GM12878 (cell line): ENCODE data around the gene PRCD. TPM values are rescaled to one million over a fixed set of nuclear protein-coding genes. Genes with fewer than 3 reads are reported as not detected.

ENCODE experiments used
- ATAC-seq: fragments of 200-7000 bp; cut with Tn5 transposase; 3 replicates; pipeline ENCODE4 v1.9.1; 2020; ENCODE audit warnings: mild to moderate bottlenecking, moderate library complexity
- BruUV-seq: library from RNA; stranded (reverse); fragments of 400-500 nt; replicated peaks from 2 replicates; lab custom pipeline; 2021; lab: Mats Ljungman, UMichigan
- CTCF ChIA-PET: fragments of 300-600 bp; sonication (Branson Sonifier 250); formaldehyde crosslinking; extraction: SDS; loops from one replicate; lab custom pipeline; 2021; ENCODE audit warnings: inconsistent platforms; lab: Yijun Ruan, JAX
- POLR2A ChIA-PET: fragments of 350-600 bp; formaldehyde crosslinking; extraction: SDS; loops from one replicate; lab custom pipeline; 2021; ENCODE audit warnings: inconsistent platforms; lab: Charles Lee
- RAD21 ChIA-PET: fragments of 300-600 bp; sonication (Branson Sonifier 250); formaldehyde crosslinking; loops from one replicate; lab custom pipeline; 2023; ENCODE audit warnings: antibody characterized with exemption; ENCODE audit not compliant: unreplicated experiment; lab: Charles Lee
- SMC1A ChIA-PET: fragments of 300-600 bp; sonication (Branson Sonifier 250); formaldehyde crosslinking; loops from one replicate; lab custom pipeline; 2023; ENCODE audit not compliant: unreplicated experiment, uncharacterized antibody; lab: Charles Lee
- DNase-seq: peaks from one replicate; pipeline ENCODE4 v3.0.0-alpha.2; 2011; ENCODE audit warnings: low read depth, low spot score
- FAIRE-seq: peaks from 3 replicates; lab custom pipeline; 2011; peaks lifted over from hg19 to GRCh38; lab: Jason Lieb, UNC
- H2AFZ ChIP-seq: 2 replicates; pipeline ENCODE4 v1.6.0; 2011; ENCODE audit warnings: low read depth, low read length, control low read depth; ENCODE audit not compliant: control insufficient read depth
- H3K27ac ChIP-seq: 2 replicates; pipeline ENCODE4 v1.5.1; 2011; ENCODE audit warnings: control low read depth; ENCODE audit not compliant: control insufficient read depth, insufficient read depth
- H3K27me3 ChIP-seq, 2 experiments: replicated peaks in 1 of 2; 2 replicates each; pipeline versions ENCODE4 v1.6.0 to v1.6.1; 2011; ENCODE audit warnings: low read length in 1 of 2; ENCODE audit not compliant: control insufficient read depth in 2 of 2, insufficient read depth in 2 of 2
- H3K36me3 ChIP-seq, 2 experiments: 2 replicates each; pipeline ENCODE4 v1.5.1; 2011; ENCODE audit warnings: low read length in 1 of 2; ENCODE audit not compliant: control insufficient read depth in 2 of 2, insufficient read depth in 2 of 2
- H3K4me1 ChIP-seq: 2 replicates; pipeline ENCODE4 v1.6.1; 2011; ENCODE audit warnings: mild to moderate bottlenecking, low read length, moderate library complexity, mixed read lengths; ENCODE audit not compliant: control insufficient read depth, insufficient read depth
- H3K4me2 ChIP-seq: 2 replicates; pipeline ENCODE4 v1.6.0; 2011; ENCODE audit warnings: control low read depth; ENCODE audit not compliant: control insufficient read depth, insufficient read depth
- H3K4me3 ChIP-seq: fragments of 200-600 bp; sonication (generic); 2 replicates; pipeline ENCODE4 v1.5.1; 2016
- H3K79me2 ChIP-seq: 2 replicates; pipeline ENCODE4 v1.6.0; 2011; ENCODE audit warnings: low read length; ENCODE audit not compliant: control insufficient read depth, insufficient read depth
- H3K9ac ChIP-seq: 2 replicates; pipeline ENCODE4 v1.8.0; 2011; ENCODE audit warnings: low read length, control low read depth, mixed read lengths; ENCODE audit not compliant: control insufficient read depth, insufficient read depth
- H3K9me3 ChIP-seq: replicated peaks from 3 replicates; pipeline ENCODE4 v1.5.1; 2011; ENCODE audit warnings: mild to moderate bottlenecking, low read length; ENCODE audit not compliant: control insufficient read depth, insufficient read depth
- H4K20me1 ChIP-seq: 2 replicates; pipeline ENCODE4 v1.6.0; 2011; ENCODE audit not compliant: control insufficient read depth, insufficient read depth
- CEBPZ ChIP-seq: fragments of 150-350 bp; IDR thresholded peaks from 2 replicates; pipeline ENCODE4 v1.6.1; 2016; ENCODE audit warnings: low read depth, low read length
- CREB1 ChIP-seq: IDR thresholded peaks from 2 replicates; pipeline ENCODE4 v1.6.1; 2012; ENCODE audit warnings: low read depth, mild to moderate bottlenecking, inconsistent platforms
- CREM ChIP-seq: IDR thresholded peaks from 2 replicates; pipeline ENCODE4 v1.6.1; 2014; ENCODE audit warnings: antibody characterized with exemption, low read depth
- EZH2 ChIP-seq: IDR thresholded peaks from 2 replicates; pipeline ENCODE4 v1.6.1; 2012; ENCODE audit warnings: low read depth, mild to moderate bottlenecking, control low read depth, inconsistent platforms, low read length, borderline replicate concordance; ENCODE audit not compliant: control insufficient read depth
- HDGF ChIP-seq: fragments of 450-650 bp; IDR thresholded peaks from 2 replicates; pipeline ENCODE4 v1.6.1; 2016; ENCODE audit warnings: antibody characterized with exemption
- JUNB ChIP-seq: IDR thresholded peaks from 2 replicates; pipeline ENCODE4 v1.6.1; 2016; ENCODE audit warnings: antibody characterized with exemption, mild to moderate bottlenecking
- JUND ChIP-seq: IDR thresholded peaks from 2 replicates; pipeline ENCODE4 v1.6.1; 2012; ENCODE audit warnings: low read depth, mild to moderate bottlenecking, low read length, improper control_type of control experiment, moderate library complexity
- MAX ChIP-seq: IDR thresholded peaks from 2 replicates; pipeline ENCODE4 v1.6.1; 2012; ENCODE audit warnings: low read depth, low read length, improper control_type of control experiment
- MLLT1 ChIP-seq: fragments of 450-650 bp; IDR thresholded peaks from 2 replicates; pipeline ENCODE4 v1.6.1; 2016; ENCODE audit warnings: mild to moderate bottlenecking
- NFXL1 ChIP-seq: fragments of 450-650 bp; IDR thresholded peaks from 2 replicates; pipeline ENCODE4 v1.6.1; 2017; ENCODE audit warnings: antibody characterized with exemption, mild to moderate bottlenecking, borderline replicate concordance
- NR2F1 ChIP-seq: fragments of 450-650 bp; conservative IDR thresholded peaks from 2 replicates; pipeline ENCODE4 v1.6.1; 2017; ENCODE audit warnings: mild to moderate bottlenecking
- PAX5 ChIP-seq: IDR thresholded peaks from 2 replicates; pipeline ENCODE4 v1.6.1; 2011; ENCODE audit warnings: low read depth, low read length, borderline replicate concordance
- PKNOX1 ChIP-seq: fragments of 450-650 bp; IDR thresholded peaks from 2 replicates; pipeline ENCODE4 v1.6.1; 2016; ENCODE audit warnings: mild to moderate bottlenecking
- RUNX3 ChIP-seq: IDR thresholded peaks from 2 replicates; pipeline ENCODE4 v1.6.1; 2012; ENCODE audit warnings: low read length, inconsistent platforms
- TAF1 ChIP-seq: IDR thresholded peaks from 2 replicates; pipeline ENCODE4 v1.6.1; 2011; ENCODE audit warnings: mild to moderate bottlenecking, low read depth, low read length, borderline replicate concordance
- YY1 ChIP-seq: IDR thresholded peaks from 2 replicates; pipeline ENCODE4 v1.6.1; 2011; ENCODE audit warnings: low read depth, mild to moderate bottlenecking, low read length
- ZBED1 ChIP-seq: IDR thresholded peaks from 2 replicates; pipeline ENCODE4 v1.6.1; 2016; ENCODE audit warnings: borderline replicate concordance
- WGBS: methylation state at CpG from one replicate; pipeline ENCODE4 v1.1.6; 2016; ENCODE audit warnings: low lambda C conversion rate; ENCODE audit not compliant: insufficient replicate concordance, insufficient coverage; ENCODE audit errors: missing lambda C conversion rate; 5-methylcytosine and 5-hydroxymethylcytosine counted together
- in situ Hi-C: fragments of 300-500 bp; cut with MboI; formaldehyde crosslinking; loops from 9 replicates; pipeline ENCODE4 v1.14.3; 2018; ENCODE audit warnings: mixed read lengths
- intact Hi-C: fragments of 100-400 bp; cut with micrococcal nuclease; formaldehyde crosslinking; loops from one replicate; pipeline ENCODE4 v1.14.2; 2022; ENCODE audit not compliant: unreplicated experiment
- polyA plus RNA-seq, 11 experiments: library from polyadenylated mRNA; depleted of rRNA in 4 of 11; unstranded in 6 of 11; stranded (reverse) in 5 of 11; fragments of >200 nt; fragmentation: Nextera tagmentation in 4 of 11; fragmentation: Illumina TruSeq in 1 of 11; extraction: Ambion mirVana in 4 of 11; extraction: Trizol in 1 of 11; gene quantifications; 1 replicate in 1 of 11; 2 replicates in 10 of 11; pipeline versions ENCODE4 v1.2.1 to v1.2.3, GENCODE V29; 2011 to 2016; ENCODE audit warnings: inconsistent platforms in 2 of 11, missing spikeins in 2 of 11, low read depth in 1 of 11
- total RNA-seq, 4 experiments: library from RNA; depleted of rRNA in 3 of 4; stranded (reverse); fragments of >200 nt in 3 of 4; fragmentation: Illumina TruSeq in 1 of 4; extraction: Trizol in 1 of 4; gene quantifications; 2 replicates each; pipeline versions ENCODE4 v1.2.1 to v1.2.3, GENCODE V29; 2013 to 2021

PRCD gene
- total and polyA plus RNA-seq, 10 of the 15 experiments (the other 5 are each of a cell fraction or from before 2014, with no cell fraction given), result 0.18 to 0.95 (median 0.34) TPM; not detected in 4

- H3K36me3 ChIP-seq, result peaks cover 7 to 19% of the 10 kb centered on the region in 2 experiments
- H2AFZ ChIP-seq, result no peak overlapping the region
- in situ Hi-C loops, result no loop called here
- 65% methylated on average over 10 of the region's 10 CpGs for WGBS
- H3K4me3 ChIP-seq, result peak overlapping the region; percentile 74
- ATAC-seq (peak; percentile 6; the same call in 1 of the 3 replicates), DNase-seq (no peak), FAIRE-seq (no peak)
- no peaks in the 10 kb centered on the region for H3K27me3 ChIP-seq
- H3K4me1 ChIP-seq, result peaks cover 17% of the 10 kb centered on the region
- H3K9ac ChIP-seq, result peak overlapping the region; percentile 99
- TSS peak; percentile 82 for BruUV-seq
- ChIA-PET SMC1A (interaction anchor here (0.8 to 7.2 kb wide), 11 partner anchors 9 to 64 kb away, joined by 3 to 87 read pairs (median 5); no protein-coding TSS in a partner anchor), CTCF (interaction anchor here (0.7 to 7.9 kb wide), 21 partner anchors 9 to 167 kb away, joined by 3 to 146 read pairs (median 4); partner anchors contain the start of gene METTL23), POLR2A (interaction anchor here (0.6 to 1.6 kb wide), 9 partner anchors 9 to 148 kb away, joined by 3 to 6 read pairs (median 4); a partner anchor contains a TSS), RAD21 (interaction anchor here (0.5 to 3.0 kb wide), 10 partner anchors 9 to 497 kb away, joined by 3 to 22 read pairs (median 4); no protein-coding TSS in a partner anchor)
- peak overlapping the region; percentile 95 for H3K27ac ChIP-seq
- peaks cover 3% of the 10 kb centered on the region; the same call in 1 of the 2 replicates for H4K20me1 ChIP-seq
- H3K79me2 ChIP-seq, result peaks cover 63% of the 10 kb centered on the region
- H3K9me3 ChIP-seq, result no peaks in the 10 kb centered on the region
- intact Hi-C loops, result loop anchor here (10.0 kb wide), 1 partner anchor 135 kb away; no protein-coding TSS in a partner anchor
- peak overlapping the region; percentile 94 for H3K4me2 ChIP-seq
- TF ChIP-seq MLLT1, result 0 out of 2 replicates have a peak, but pooled peaks have one; percentile 26
- no peak for TF ChIP-seq NFXL1
- TF ChIP-seq RUNX3, result no peak
- no peak; the same call in 1 of the 2 replicates for TF ChIP-seq CREM
- TF ChIP-seq TAF1, result 0 out of 2 replicates have a peak, but pooled peaks have one; percentile 27
- no peak for TF ChIP-seq EZH2
- peak; percentile 39; the same call in 1 of the 2 replicates for TF ChIP-seq JUNB
- TF ChIP-seq PKNOX1, result peak; percentile 44; the same call in 1 of the 2 replicates
- no peak for TF ChIP-seq CEBPZ
- TF ChIP-seq NR2F1, result no peak
- TF ChIP-seq ZBED1, result no peak
- no peak for TF ChIP-seq YY1
- TF ChIP-seq JUND, result no peak
- no peak for TF ChIP-seq PAX5
- TF ChIP-seq HDGF, result peak; percentile 63; the same call in 1 of the 2 replicates
- peak; percentile 49; the same call in 1 of the 2 replicates for TF ChIP-seq CREB1
- TF ChIP-seq MAX, result no peak
Measured at GRCh38 chr17:76560036-76560876, 20.4 kb downstream of the PRCD start.
